Stimulated activated CD8-positive, alpha-beta memory T cell treated with anti-CD3 and anti-CD28 coated beads, Interleukin-7, amount 100 ng/mL, for 48 hours (primary cell): Measurements from ENCODE around the gene ATP1A3.
A peak's percentile ranks its signal among the peaks of the same experiment; 100 is the strongest.

Experiments
- DNase-seq, 2 donors: peaks; one replicate each; pipeline ENCODE4 v3.0.0-alpha.2; 2020; ENCODE audit warnings: low read depth in 1 of 2; ENCODE audit errors: extremely low read depth in 1 of 2

ATP1A3 gene

DNA sequence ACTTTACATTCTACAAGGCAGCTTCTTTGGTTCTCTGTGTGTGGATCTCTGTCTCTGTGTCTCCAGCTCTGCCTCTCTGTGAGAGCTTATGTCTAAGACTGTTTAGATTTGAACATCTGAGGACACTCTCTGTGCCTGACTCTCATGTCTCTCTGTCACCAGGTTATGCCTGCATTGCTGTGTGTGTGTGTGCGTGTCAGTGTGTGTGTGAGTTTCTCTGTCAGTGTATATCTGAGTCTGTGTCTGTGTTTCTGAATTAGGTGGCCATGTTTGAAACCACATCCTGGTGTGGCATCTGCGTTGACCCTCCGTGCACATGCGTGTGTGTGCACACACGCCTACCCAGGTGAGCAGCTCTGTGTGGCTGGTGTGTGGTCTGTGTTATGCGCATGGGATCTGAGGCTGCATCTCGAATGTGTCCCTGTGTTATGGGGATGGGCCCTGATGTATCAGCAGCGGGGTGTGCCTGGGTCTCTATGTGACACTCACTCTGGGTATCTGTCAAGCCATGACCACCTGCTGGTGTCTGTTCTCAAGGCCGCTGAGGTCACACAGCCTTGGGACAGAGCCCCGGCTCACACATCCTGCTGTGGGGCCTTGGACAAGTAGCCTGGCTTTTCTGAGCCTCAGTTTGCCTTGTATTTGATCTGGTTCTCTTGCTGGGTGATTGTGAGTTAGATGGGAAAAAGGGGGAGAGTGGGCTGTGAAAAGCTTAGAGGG is 6.7 kb downstream of the ATP1A3 start:
- no peak for DNase-seq

- no peak for DNase-seq
These were observed 9.1 kb downstream of the ATP1A3 start for GRCh38 chr19:41984961-41985360.

DNA sequence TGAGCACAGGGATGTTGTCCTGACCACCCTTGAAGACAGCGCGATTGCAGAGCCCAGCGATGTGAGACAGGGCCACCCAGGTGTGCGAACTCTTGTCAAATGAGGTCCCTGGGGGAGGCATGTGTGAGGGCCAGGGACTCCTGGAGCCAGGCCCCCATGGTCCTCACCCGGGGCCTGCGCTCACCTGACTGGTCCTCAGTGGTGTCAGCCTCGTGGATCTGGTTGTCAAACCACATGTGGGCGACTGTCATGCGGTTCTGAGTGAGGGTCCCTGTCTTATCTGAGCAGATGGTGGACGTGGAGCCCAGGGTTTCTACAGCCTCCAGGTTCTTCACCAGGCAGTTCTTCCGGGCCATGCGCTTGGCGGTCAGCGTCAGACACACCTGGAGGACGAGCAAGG is 12.3 kb downstream of the ATP1A3 start:
- no peak for DNase-seq

DNA sequence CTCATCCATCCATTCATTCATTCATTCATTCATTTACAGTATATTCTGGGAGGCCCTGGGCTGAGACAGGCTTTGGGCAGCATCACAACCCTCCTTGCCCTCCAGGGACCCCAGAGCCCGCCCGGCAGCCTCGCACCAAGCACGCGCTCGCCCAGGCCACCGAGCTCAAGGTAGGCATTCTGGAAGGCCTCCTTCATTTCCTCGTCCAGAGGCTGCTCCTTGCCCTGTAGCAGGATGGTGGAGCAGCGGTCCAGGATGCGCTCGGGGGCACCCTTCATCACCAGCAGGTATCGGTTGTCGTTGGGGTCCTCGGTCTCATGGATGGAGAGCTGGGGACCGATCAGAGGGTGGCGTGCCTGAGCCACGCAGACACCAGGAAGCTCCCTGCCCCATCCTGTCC is 15.6 kb downstream of the ATP1A3 start:
- DNase-seq, result no peak

DNA sequence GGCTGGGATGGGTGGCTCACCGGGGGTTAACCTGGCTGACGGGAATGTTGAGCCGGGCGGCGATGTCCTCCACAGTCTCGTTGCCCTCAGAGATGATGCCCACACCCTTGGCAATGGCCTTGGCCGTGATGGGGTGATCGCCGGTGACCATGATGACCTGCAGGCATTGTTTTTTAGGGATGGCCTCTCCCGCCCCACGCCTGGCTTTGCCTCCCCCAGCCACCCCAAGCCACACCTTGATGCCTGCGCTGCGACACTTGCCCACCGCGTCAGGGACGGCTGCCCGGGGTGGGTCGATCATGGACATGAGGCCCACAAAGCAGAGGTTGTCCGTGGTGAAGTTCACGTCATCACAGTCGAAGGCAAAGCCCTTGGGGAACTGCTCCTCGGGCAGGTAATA is 16.1 kb downstream of the ATP1A3 start:
- DNase-seq, result no peak

- no peak for DNase-seq
These were observed 19.4 kb downstream of the ATP1A3 start for GRCh38 chr19:41974652-41975051.

- DNase-seq, result no peak
These were observed 22.7 kb downstream of the ATP1A3 start for GRCh38 chr19:41971363-41971762.

DNA sequence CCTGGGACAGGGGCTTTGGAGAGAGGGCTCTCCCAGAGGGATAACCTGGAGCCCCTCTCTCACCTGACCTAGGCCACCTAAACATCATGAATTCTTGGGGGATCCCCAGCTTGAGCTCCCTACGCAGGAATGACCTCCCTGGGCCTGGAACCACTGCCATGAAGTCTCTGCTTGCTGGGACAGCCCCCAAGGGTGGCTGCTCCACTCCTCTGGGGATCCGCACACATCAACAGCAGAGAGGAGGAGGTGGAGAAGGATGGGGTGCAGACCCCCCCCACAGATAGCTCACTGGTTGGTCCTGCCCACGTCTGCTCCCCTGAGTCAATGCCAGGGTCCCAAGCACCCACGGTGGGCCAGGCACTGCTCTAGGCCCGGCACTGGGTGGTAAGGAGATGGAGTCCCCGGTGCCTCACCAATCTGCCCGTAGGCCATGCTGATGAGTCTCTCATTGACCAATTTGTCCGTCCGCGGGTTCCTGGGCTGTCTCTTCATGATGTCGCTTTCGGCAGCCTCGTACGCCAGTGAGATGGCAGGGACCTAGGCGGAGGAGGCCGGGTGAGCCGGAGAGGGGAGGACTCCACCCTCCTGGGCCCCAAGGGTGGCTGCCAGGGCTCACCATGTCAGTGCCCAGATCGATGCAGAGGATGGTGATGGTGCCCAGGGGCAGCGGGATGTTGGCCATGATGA is 24.1 kb downstream of the ATP1A3 start:
- no peak for DNase-seq

GRCh38 chr19:41968751-41969595 is 25.1 kb downstream of the ATP1A3 start:
- DNase-seq, result no peak

DNA sequence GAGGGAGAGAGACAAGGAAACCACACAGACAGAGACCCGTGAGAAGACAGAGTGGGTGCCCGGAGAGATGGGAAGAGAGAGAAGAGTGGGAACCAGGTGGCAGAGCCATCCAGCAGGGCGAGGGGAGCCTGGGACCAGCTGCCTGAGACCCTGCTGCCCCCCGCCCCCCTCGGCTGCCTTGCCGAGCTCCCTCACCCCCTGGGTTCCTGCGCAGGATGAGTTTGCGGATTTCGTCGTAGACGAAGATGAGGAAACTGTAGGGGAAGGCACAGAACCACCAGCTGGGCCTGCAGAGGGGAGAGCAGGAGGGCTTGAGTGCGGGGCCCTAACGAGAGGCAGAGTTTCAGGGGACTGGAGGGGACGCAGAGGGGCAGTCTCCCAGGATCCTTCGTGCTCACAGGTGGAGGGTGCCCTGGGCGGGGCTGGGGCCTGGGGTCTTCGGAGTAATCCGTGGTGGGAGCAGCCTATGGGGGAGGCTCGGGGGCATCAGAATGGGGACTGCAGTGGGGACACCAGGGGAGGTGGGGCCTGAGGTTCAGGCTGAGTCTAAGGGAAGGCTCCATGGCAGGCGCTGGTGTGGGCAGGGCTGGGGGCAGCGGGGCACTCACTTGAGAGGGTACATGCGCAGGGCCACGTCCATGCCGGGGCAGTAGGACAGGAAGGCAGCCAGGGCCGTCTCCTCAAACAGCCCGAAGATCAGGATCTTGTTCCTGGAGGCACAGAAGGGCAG is 26.8 kb downstream of the ATP1A3 start:
- no peak for DNase-seq

GRCh38 chr19:41965106-41965505 is 28.9 kb downstream of the ATP1A3 start:
- DNase-seq, result no peak

- no peak for DNase-seq
These were observed 33.1 kb downstream of the ATP1A3 start for GRCh38 chr19:41960973-41961372.

DNA sequence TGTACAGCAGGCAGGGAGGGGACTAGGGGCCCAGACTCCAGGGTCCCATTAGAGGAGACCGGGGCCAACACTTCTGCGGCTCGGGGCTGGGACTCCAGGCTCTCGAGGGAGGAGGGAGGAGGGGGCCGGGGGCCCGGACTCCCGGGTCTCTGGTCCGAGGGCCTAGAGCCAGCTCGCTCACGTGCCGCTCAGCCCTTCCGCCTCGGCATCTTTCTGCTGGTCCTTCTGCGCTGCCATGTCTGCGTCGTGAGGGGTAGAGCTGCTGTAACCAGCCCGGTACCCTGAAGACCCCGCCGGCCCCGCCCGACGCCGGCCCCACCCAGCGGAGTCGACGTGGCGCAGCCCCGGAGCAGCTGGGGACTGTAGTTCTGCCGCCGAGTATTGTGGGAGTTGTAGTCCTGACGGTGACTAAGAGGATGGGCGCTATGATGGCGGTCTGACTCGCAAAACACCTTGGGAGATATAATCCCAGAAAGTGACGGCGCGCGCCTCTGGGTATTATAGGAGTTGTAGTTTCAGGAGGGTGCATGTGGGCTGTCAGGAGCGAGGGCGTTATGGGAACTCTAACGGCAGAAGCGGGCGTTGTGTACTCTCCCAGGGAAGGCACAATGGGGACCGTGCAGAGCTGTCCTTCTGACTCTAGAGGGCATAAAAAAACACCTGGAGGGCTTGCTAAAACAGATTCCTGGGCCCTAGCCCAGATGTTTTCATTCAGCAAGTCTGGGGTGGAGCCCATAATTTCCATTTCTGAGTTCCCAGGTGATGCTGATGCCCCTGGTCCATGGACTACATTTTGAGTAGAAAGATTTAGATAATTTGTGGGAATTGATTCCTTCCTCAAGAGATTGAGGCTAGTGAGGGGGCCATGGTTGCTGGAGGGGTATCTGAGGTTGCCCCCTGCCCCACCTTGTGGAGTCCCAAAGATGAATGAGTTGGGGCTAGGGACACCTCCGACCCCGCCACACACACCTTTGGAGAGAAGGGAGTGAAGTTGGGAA is 34.7 kb downstream of the ATP1A3 start, which contains the start of gene RABAC1:
RABAC1 (minus strand) TSS at position 266 of the 998 bp plus-strand sequence; CDS start at position 237, 29 bp downstream.
- DNase-seq, result peak; percentile 69 to 90

GRCh38 chr19:41958367-41959055 is 35.5 kb downstream of the ATP1A3 start:
- DNase-seq, result peak; percentile 55 to 82

DNA sequence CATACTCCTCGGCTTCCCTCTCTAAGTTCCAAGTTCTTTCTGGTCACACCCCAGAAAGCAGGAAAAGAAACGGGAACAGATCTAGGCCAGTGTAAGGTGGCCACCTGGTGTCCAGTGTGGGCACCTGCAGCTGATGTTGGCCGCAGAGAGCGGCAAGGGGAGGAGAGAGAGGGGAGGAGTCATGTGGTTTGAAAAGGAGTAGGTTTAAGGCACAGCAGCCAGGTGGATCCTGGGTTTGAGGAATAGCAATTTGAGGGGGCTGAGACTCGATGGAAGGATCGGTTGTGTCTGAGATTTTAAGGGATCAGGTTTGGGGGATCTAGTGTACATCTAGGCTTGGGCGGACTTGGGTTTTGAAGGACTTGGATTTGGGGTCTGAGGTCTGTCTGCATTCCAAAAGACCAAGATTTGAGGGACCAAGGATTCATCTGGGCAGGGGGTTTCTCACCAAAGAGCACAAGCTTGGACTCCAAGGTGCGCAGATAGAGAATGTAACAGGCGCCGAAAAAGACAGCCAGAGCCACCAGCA is 36.1 kb downstream of the ATP1A3 start:
- DNase-seq, result no peak

DNA sequence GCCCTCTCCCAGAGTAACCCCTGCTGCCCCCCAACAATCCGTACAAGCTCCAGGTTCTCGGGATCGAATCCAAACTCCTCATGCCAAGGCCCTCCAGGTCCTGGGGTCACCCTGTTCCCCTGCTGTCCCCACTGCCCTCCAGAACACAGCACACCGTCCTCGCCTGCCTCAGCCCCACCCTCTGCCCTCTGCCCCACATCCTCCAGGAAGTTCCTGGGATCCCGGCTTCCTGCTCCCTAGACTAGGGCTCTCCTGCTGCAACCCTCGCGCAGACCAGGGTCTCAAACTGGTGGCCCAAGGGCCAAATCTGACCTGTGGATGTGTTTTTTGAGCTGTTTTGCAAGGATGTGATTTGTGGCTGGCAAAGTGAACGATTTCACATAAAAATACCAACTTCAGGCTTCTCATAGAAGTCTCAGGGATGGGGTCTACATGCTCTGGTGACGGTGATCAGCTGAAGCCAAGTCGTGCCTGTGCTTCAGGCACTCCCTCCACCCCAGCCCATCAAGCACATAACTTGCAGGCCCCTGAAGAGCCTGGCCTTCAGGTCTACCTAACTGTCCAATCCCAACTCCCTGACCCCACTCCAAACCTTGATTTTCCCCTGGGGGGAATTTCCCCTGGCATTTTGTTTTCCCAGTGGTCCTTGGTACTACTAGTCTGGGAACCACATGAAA is 36.7 kb downstream of the ATP1A3 start:
- no peak for DNase-seq

GRCh38 chr19:41956621-41957020 is 37.4 kb downstream of the ATP1A3 start:
- DNase-seq, result no peak

DNA sequence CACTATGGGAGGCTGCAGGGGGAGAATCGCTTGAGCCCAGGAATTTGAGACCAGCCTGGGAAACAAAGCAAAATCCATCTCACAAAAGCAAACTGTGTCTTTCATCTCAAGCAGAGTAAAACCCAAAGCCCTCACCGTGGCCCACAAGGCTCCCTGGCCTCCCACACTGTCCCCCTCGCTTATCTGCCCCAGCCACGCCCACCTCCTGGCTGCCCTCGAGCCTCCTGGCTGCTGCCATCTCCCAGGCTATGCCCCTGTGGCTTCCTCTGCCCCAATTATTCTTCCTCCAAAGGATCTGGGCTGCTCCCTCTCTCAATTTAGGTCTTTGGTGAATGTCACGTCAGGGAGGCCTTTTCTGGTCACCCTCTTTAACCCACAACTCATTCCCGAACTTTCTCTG is 38.5 kb downstream of the ATP1A3 start:
- no peak for DNase-seq
